Measurements from ENCODE around the gene MRPS25.

MRPS25 gene

DNA sequence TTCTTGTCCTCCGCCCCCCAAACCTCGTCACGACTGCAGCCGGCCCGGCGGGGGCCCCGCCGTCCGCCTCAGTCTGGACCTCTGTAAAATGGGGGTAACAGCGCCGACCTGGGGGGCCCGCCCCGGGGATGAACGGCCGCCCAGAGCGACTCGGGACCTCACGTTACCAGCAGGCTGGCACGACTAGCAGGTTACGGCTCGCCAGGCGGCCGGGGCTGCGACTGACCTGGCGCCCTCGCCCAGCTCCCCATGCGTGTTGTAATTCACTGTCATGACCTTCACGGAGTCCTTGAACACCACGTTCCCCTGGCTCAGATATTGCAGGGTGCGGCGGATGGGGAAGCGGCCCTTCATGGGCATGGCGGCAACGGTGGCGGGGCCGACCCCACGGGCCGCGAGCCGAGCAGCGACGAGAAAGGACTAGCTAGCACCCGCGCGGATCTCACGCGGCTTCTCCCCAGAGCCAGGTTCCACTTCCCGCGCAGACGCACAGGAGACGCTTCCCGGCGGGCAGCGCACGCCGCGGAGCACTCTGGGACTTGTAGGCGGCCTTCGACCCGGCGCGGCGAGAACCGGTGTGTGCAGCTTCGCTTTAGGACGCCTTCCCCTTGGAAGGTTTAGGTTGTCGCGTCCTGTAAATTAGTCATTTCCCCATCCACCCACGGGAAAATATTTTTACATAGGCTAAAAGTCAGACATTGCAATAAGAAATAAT, at the start of gene MRPS25:
MRPS25 (minus strand) TSS at position 481 of the 715 bp plus-strand sequence; CDS start at position 360, 121 bp downstream.
- DNase-seq, result peak; percentile 89

DNA sequence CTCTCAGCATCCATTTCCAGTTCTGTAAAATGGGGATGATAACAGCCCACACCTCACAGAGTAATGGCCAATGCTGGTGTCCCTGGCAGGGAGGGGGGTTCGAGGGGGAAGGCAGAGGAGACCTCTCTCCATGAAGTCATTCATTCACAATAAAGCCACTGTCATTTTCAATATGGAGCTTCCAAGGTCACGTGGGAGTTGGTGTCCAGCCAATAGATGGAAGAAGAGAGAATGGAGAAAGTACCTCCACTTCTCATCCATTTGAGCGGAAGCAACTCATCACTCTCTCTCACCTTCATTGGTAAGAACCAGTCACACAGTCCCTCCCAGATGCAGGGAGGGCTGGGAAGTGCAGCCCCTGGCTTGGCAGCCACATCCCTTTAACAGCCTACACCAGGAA, 48.8 kb upstream of the MRPS25 start:
- no peak for DNase-seq

DNA sequence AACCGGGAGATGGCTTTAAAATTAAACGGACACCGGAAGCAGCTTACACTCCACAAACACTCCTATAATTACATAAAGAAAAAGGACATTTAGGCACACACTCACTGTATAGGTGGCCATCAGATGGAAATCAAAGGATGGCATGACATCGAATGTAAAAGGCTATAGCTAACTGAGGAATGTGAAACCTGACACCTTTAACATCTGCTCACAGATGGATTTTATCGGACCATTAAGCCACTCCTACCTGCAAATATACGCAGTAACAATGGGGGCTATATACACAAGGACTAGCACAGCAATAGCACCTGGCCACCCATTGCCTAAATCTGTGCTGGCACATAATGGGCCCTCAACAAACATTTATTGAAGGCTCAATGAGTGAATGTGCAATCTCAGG, 48.4 kb upstream of the MRPS25 start:
- no peak for DNase-seq

- DNase-seq, result no peak
Observed at GRCh38 chr3:15112011-15112410, 46.9 kb upstream of the MRPS25 start.

- DNase-seq, result no peak
Observed at GRCh38 chr3:15110206-15110605, 45.1 kb upstream of the MRPS25 start.

- no peak for DNase-seq
Observed at GRCh38 chr3:15108869-15109268, 43.8 kb upstream of the MRPS25 start.

DNA sequence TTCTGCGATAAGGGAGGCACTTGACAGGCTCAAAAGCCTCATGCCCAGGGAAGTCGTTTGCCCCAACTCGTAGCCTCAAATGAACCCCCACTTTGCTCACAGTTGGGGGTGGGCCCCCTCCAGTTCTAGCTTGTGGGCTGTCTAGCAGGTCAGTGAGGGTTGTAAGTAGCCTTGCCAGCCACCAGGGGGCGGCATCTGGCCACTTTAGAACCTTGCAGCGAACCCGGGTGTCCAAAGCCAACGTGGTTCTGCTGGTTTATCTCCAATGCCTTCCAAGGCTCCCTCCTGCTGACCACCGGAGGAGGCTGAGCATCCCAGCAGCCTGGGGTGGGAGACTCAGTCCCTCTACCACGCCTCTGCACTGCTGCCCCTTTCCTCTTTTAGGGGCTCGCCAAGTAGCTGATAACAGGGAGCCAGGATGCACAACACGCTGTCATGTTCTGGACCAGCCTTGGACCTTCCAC, 43.0 kb upstream of the MRPS25 start:
- DNase-seq, result peak; percentile 83

DNA sequence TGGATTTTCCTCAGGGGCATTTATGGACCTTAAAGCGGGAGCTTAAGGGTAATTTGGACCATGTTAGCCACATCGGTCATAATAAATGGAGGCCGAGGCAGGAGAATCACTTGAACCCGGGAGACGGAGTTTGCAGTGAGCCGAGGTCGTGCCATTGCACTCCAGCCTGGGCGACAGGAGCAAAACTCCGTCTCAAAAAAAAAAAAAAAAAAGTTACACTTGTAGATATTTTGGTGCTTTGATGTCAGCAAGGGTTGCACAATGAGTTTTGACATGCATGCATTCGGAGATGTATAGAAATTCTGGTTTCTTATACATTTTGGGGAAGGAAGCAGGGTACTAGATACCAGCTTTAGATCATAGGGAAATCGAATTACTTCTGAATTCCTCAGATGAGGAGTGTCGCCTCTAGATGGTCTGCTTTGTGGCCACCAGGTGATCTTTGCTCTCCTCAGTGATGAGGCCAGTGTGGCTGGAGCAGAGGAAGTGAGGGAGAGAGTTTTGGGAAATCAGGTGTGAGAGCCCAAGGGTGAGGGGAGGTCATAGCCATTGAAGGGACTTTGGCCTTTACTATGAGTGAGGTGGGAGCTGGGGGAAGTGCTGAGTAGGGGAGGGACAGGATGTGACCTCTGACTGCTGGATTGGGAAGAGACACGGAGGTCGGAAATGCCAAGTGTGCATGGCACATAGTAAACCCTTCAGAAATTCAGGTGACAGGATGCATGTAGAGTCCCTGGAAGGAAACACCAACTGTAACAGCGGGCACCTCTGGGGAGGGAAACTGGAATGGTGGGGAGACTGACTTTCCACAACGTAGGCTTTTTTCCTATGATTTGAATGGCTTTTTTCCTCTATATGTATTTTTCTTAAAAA, 42.2 kb upstream of the MRPS25 start:
- DNase-seq, result no peak

GRCh38 chr3:15102836-15103235, 37.7 kb upstream of the MRPS25 start:
- DNase-seq, result no peak

DNA sequence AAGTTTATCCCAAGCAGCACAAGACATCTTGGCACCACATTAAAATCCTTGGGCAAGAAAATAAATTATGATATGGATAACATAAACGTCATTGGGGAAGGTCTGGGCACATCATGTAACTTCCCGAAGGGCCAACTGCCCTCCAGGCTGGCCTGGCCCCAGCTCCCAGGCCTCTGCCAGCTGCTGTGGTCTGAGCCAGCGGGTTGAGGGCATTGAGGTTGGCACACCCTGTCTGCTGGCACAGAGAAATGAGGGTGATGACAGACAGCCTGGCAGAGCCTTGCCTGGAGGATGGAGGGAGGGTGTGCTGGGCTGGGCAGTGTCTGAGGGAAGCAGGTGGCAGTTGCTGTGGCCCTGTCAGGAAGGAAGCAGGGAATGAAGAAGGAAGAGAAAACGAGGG, 37.1 kb upstream of the MRPS25 start:
- no peak for DNase-seq

GRCh38 chr3:15099364-15100098, 34.4 kb upstream of the MRPS25 start:
- peak; percentile 16 for DNase-seq

DNA sequence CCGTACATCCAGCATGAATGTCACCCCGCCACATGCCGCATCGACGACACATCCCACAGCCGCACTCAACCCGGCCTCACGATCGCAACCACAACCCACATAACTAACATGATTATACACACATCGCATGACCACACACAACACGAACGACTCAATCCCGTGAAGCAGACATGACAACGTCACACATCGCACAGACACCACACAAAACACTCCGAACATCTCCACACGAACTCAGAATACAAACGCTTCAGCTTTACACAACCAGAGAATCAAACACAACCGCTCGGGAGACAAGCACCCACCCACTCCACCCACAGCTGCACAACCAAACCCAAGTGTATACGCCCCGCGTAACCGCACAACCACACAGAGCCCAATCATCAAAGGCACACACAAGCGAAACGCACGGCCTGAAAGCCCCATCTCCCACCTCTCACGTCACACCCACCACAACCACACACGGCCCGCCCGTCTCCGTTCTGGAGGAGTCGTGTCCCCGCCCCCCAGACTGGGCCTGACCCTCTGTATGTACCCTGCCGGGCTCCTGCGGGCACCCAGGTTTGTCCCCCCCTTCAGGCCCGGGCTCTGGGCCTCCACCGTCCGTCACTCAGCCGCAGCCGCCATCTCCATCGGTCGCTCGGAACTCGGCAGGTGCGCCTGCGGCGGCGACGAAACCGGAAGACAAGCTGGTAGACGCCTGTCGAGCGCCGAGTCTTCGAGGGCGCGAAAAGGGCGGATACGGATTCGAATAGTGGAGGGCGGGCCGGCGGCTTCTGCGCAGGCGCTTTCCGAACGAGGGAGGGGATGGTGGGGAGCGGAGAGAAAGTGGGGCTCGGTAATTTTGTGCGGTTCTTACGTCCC, 33.6 kb upstream of the MRPS25 start, which contains the start of gene RBSN:
RBSN (minus strand) TSS at position 646 of the 861 bp plus-strand sequence. CDS start 3,028 bp downstream, outside the sequence.
- DNase-seq, result peak; percentile 95

GRCh38 chr3:15097891-15098290, 32.8 kb upstream of the MRPS25 start:
- DNase-seq, result peak; percentile 11

DNA sequence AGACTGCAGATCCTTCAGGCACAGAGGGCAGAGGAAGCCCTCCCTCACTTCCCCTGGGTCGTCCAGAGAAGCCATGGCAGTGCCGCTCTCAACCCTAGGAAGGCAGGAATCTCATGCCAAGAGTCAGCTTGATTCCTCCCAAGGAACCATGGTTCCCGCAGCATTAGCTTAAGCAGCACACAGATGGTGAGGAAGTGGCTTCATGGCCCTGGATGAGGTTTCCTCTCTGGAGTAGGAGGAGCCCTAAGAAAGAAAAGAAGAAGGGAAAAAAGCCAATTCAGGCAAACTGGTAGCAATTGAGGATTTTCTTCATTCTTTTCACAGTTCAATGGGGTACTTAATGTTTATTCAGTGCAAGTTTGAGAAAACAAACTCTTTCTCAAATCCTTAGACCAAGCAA, 30.9 kb upstream of the MRPS25 start:
- DNase-seq, result no peak

DNA sequence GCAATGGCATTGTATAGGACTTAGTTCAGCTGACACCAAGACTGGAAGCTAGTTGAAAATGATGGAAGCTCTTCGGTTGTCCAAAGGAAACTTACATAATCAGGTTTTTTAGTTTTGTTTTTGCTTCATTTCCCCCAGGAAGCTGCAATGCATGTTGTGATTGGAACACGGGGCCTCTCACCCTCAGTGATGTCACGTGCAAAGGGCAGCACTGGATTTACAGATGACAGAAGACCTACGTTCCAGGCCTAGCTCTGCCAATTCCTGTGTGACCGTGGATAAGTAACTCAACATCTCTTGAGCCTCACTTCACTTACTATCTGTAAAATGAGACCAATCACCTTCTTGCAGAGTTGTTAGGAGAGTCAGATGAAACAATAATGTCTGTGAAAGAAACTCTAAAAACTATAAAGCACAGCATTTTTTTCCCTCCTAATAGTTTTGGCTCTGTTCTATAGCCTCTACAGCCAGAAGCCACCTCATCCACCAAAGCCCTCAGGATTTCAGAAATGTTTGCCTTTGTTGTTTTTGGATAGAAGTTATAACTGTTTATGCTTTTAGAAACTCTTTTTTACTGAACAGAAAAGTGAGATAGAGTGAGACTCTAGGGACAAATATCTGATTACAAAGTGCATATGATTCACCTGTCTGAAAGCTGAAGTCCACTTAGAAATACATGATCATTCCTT, 29.2 kb upstream of the MRPS25 start:
- DNase-seq, result no peak

- DNase-seq, result no peak
Observed at GRCh38 chr3:15092686-15093085, 27.6 kb upstream of the MRPS25 start.

DNA sequence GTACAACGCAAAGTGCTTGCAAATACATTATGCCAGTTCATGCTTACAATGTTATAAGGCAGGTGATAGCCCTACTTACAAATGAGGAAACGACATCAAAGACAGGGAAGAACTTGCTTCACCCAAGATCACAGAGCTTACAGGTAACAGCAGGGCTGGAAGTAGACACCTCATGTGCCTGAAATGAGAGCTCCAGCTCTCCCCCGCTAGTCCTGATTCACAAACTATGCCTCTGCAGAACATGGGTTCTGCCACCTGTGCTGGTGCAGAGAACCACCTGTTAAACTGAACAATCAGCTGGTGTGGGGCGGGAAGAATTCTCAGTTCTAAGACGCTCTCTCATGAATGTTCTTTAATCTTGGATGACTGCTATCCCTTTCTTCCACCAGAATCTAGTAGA, 26.5 kb upstream of the MRPS25 start:
- DNase-seq, result no peak

GRCh38 chr3:15089201-15089600, 24.1 kb upstream of the MRPS25 start:
- DNase-seq, result no peak

DNA sequence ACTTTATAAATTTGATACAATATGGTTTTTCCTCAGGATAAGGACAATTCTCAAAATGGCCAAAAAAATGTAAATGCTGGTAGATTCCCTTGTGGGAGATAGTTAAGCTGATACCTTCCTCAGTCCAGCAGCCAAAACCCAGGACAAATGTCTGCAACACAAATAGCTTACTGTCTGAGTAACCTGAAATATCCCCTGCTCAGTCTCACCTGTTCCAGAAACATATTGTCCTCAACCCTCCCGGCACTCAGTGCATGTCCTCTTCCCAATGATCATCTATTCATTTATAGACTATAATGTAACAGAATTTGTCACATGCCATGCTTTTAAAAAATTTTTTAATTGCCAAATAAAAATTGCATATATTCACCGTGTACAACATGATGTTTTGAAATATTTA, 21.6 kb upstream of the MRPS25 start:
- no peak for DNase-seq

GRCh38 chr3:15086263-15086662, 21.1 kb upstream of the MRPS25 start:
- DNase-seq, result no peak

DNA sequence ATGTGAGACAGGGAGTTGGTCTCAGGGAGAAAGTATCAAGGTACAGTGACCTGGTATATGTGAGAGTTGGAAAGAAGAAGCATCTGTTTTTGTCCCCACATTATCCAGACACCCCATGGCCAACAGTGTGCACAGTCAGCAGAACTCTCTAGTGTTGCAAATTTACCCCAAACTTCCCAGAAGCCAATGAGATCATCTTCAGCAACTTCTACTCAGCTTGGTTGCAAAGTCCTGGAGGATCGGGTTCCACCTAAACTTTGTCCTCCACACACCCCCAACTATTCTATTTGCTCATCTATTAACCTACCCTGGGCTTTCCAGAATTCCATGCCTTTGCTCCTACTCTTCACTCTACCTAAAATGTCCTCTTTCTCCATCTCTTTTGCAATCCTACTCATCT, 18.1 kb upstream of the MRPS25 start:
- DNase-seq, result no peak
